HG02763 (cell line): ENCODE results near the gene RGS7BP.
"Not testable (repeated sequence)": the region's sequence is repeated elsewhere in the genome, so short reads cannot be mapped to it uniquely, and the experiment has no call there.

Experiments used
- ATAC-seq: cut with Tn5 transposase; IDR thresholded peaks from one replicate; pipeline ENCODE4 v1.9.1; 2021; ENCODE audit warnings: mild to moderate bottlenecking, moderate library complexity; ENCODE audit not compliant: unreplicated experiment

The RGS7BP gene

GRCh38 chr5:64557911-64558310, 52.1 kb downstream of the RGS7BP start:
- no peak for ATAC-seq

DNA sequence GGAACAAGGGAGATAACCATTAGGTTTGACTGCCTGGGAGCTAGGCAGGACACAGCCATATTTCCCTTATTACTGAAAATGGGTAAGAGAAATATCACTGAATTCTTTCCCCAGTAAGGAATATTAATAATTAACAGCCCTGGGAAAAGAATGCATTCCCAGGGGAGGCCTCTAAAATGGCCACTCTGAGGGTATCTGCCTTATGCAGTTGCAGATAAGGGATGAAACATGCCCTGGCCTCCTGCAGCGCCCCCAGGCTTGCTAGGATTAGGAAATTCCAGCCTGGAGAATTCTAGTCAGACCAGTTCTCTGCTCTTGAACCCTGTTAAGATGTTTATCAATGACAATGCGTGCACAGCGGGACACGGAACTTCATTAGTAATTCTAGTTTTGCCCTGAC, 52.8 kb downstream of the RGS7BP start:
- not testable (repeated sequence) for ATAC-seq

DNA sequence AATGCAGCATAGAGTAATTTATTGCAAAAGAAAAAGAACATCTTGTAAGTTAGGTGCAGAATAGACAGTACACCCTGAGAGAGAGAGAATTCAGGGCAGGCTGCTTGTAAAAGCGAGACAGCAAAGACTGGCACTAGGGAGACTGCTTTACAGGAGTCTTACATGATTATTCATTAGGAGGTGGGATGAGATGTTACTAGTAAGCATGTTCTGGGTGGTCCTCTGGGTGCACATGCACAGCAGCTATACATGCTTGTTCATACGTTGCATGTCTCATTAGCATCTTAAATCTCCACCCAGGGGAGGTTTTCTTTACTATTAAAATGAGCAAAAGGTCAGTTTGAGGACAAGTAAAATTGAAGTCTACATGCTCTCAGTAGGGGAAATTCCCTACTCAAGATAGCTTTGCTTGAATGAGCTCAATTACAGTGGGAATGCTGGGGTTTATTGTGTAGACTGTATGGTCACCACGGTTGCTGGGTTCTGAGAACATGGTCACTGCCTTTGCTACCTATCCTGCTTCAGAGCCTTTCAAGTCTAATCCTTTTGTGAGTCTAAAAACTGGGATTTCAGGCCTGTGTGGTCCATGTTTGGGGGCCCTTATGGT, 60.6 kb downstream of the RGS7BP start:
- no peak for ATAC-seq

GRCh38 chr5:64569858-64570257, 64.0 kb downstream of the RGS7BP start:
- ATAC-seq = no peak

- no peak for ATAC-seq
These were observed 64.7 kb downstream of the RGS7BP start for GRCh38 chr5:64570395-64570996.

GRCh38 chr5:64575561-64575960, 69.7 kb downstream of the RGS7BP start:
- no peak for ATAC-seq

DNA sequence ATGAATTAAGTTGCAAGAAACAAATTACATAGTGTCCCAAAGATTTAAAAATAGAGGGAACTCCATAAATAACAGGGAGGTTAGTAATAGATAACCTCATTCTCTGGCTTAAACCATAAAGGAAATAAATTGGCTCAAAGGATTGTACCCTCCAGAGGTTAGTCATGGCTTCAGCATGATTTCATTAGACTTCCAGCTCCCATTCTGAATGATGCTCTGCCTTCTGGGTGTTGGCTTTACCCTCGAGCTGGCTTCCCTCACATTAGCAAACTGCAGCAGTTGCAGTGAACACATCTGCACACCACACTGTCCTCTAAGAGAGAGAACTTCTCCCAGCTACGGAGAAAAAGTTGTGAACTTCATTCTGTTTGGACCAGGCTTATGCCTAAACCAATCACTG, 70.4 kb downstream of the RGS7BP start:
- no peak for ATAC-seq

GRCh38 chr5:64585646-64586045, 79.8 kb downstream of the RGS7BP start:
- ATAC-seq = no peak

GRCh38 chr5:64587370-64587769, 81.6 kb downstream of the RGS7BP start:
- ATAC-seq = no peak

- no peak for ATAC-seq
These were observed 87.0 kb downstream of the RGS7BP start for GRCh38 chr5:64592730-64593341.

DNA sequence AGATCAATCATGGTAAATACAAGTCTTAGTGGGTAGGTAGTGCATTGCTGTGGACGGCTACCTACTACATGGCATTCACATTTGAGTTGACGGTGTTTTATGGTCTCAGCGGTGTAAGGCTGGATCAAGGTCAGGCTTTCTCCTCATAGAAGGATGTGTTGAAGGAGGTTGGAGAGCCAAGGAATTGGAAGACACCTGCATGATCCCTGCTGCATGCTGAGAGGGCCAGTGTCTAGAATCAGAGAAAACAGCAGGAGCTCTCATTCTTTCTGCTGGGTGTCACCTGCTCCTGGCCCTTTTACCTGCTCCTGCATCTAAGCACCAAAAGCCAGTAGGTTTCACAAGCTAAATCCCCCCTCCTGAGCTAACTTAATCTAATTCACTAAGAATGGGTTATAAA, 88.2 kb downstream of the RGS7BP start:
- no peak for ATAC-seq

DNA sequence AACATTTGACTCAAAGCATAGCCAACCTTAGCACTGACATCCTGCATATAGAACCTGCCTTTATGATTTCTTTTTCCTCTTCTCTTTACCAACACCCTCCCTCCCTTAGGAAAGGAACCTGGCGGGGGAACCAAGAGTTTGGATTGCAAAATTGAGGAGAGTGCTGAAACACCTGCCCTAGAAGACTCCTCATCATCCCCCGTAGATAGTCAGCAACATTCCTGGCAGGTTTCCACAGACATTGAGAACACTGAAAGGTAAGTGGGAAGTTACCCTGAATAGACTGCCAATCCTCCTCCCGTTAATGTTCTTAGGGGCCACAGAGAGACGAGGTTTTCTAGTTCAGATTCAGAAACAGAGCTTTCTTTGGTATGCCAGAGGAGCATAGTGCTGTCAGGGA, 88.8 kb downstream of the RGS7BP start:
- ATAC-seq = no peak

GRCh38 chr5:64595031-64595855, 89.4 kb downstream of the RGS7BP start:
- ATAC-seq = no peak

DNA sequence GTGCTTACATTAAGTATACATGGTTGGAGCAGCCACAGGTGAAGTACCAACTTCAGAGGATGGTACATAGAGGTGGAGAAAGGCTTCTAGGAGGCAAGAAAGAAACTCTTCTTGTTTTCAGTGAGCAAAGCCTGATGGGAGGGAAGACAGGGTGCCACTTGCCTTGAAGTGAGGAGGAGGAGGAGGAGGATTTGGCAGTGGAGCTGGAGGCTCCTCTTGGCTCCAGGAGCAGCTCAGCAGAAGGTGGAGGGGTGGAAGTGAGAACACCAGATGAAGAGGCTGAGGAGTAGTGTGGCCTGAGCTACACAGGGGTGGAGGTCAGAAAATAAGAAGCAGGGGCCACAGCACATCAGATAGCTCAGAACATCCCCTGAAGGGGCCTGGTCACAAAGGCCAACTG, 93.4 kb downstream of the RGS7BP start:
- ATAC-seq = no peak

GRCh38 chr5:64603676-64604075, 97.9 kb downstream of the RGS7BP start:
- no peak for ATAC-seq

DNA sequence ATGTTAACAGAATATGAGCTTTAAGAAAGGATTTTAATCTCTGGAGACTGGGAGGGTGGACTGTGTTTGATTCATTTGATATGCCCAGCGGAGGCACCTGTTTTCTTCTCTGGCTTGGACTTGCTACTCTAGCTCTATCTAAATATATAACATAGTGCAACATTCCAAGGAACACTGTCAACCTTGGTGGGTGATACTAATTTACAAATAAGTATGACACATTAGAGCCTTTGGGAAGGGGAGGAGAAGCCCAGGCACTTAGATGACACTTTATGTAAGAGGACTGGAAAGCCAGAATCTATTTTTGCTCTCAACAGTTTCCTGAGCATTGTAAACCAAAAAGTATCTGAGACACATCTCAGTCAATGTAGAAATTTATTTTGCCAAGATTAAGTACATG, 101.1 kb downstream of the RGS7BP start:
- no peak for ATAC-seq

GRCh38 chr5:64612344-64612961, 106.6 kb downstream of the RGS7BP start:
- ATAC-seq = peak; percentile 38

GRCh38 chr5:64615895-64616294, 110.1 kb downstream of the RGS7BP start:
- peak; percentile 55 for ATAC-seq

GRCh38 chr5:64619609-64620008, 113.8 kb downstream of the RGS7BP start:
- ATAC-seq = no peak

DNA sequence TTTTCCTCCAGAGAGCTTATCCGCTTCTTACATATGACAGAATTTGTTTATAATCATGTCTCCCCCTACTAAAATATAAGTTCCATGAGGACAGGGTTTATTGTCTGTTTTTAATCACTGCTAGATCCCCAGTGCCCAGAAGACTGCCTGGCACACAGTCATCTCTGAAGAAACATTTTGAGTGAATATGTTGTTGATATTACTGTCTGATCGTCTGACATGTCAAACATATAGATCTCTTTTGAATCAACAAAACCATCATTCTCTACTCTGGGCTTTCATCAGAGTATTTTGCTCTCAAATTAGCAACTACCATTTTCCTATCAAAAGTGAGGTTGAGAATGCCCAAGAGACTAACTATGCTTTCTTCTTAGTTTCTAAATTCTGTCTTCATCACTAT, 117.2 kb downstream of the RGS7BP start:
- no peak for ATAC-seq

DNA sequence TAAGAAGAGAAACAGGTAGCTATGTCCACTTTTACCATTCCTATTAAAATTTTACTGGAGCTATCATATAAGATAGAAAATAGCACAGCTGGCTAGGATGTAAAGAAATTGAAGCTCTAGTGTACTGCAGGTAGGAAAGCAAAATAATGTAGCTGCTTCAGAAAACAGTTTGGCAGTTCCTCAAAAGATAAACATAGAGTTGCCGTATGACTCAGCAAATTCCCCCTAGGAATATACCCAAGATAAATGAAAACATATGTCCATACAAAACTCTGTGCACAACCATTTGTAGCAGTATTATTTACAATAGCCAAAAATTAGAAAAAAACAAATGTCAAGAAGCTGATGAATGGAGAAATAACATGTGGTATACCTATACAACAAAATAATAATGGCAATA, 119.9 kb downstream of the RGS7BP start:
- ATAC-seq = no peak
